MM.1S (cell line): ENCODE data around the gene BUD23.

Experiments
- CTCF ChIP-seq: fragments of 300-600 bp; sonication (generic); IDR thresholded peaks from 2 replicates; pipeline ENCODE4 v1.5.1; 2016; ENCODE audit warnings: antibody characterized with exemption, low read length, mixed read lengths
- EZH2 ChIP-seq: fragments of 300-600 bp; sonication (generic); optimal IDR thresholded peaks from 2 replicates; pipeline ENCODE3; 2017; ENCODE audit warnings: low read depth, mild to moderate bottlenecking, antibody characterized with exemption, low read length, mixed read lengths

- TF ChIP-seq CTCF (no peak), EZH2 (no peak)
Observed at GRCh38 chr7:73674468-73675124, 8.8 kb upstream of the BUD23 start.
